Psoas muscle (tissue), 8 donors: Measurements from ENCODE around the gene LAMA5. TPM values are rescaled to one million over a fixed set of nuclear protein-coding genes. Genes with fewer than 3 reads are reported as not detected.

Experiments
- ATAC-seq, 4 donors: fragments of 200-7000 bp; cut with Tn5 transposase; one replicate each; pipeline ENCODE4 v1.9.1; 2020; ENCODE audit warnings: moderate library complexity in 3 of 4, mild to moderate bottlenecking in 2 of 4
- DNase-seq, 2 donors: peaks; one replicate each; pipeline ENCODE4 v3.0.0-alpha.2; 2020
- H3K27ac ChIP-seq: fragments of 200-600 bp; one replicate; pipeline ENCODE4 v1.8.0; 2022
- H3K27me3 ChIP-seq, 3 donors: fragments of 200-600 bp in 1 of 3; one replicate each; pipeline versions ENCODE4 v1.6.1 to v1.8.0; 2013 to 2022; ENCODE audit warnings: low read length in 2 of 3, mild to moderate bottlenecking in 2 of 3, moderate library complexity in 1 of 3; ENCODE audit not compliant: insufficient read depth in 3 of 3
- H3K36me3 ChIP-seq, 2 donors: fragments of 200-600 bp in 1 of 2; one replicate each; pipeline versions ENCODE4 v1.6.1 to v1.8.0; 2013 to 2022; ENCODE audit warnings: low read depth in 1 of 2, mild to moderate bottlenecking in 1 of 2, moderate library complexity in 1 of 2; ENCODE audit not compliant: insufficient read depth in 1 of 2
- H3K4me1 ChIP-seq: fragments of 200-600 bp; one replicate; pipeline ENCODE4 v1.8.0; 2022
- H3K4me3 ChIP-seq: fragments of 200-600 bp; one replicate; pipeline ENCODE4 v1.8.0; 2022; ENCODE audit warnings: mild to moderate bottlenecking
- H3K9me3 ChIP-seq: fragments of 200-600 bp; one replicate; pipeline ENCODE4 v1.8.0; 2022
- WGBS, 3 donors: extraction: QIAGEN DNeasy Blood & Tissue Kit; methylation state at CpG; one replicate each; pipeline versions ENCODE4 v1.1.6 to v1.1.7; 2013; 5-methylcytosine and 5-hydroxymethylcytosine counted together
- intact Hi-C, 2 donors: fragments of 100-400 bp; cut with DNase I; formaldehyde crosslinking; loops; one replicate each; pipeline versions ENCODE4 v1.11.0 to v1.14.2; 2022
- polyA plus RNA-seq, 3 donors: library from polyadenylated mRNA; stranded (reverse); fragments of 200-250 nt; gene quantifications; one replicate each; pipeline ENCODE4 v1.2.3, GENCODE V29; 2013
- total RNA-seq, 4 donors: library from RNA; stranded (reverse); fragmentation: NEBNext Ultra II Directional in 2 of 4; extraction: Animal tissue kit (Norgen Biotek cat#: 25700) in 2 of 4; gene quantifications; one replicate each; pipeline versions ENCODE4 v1.2.1 to v1.2.4, GENCODE V29; 2021 to 2023
- TF ChIP-seq, protein P1 (sequence below): fragments of 200-600 bp; IDR thresholded peaks from one replicate; pipeline ENCODE4 v1.8.0; 2022; ENCODE audit warnings: antibody characterized with exemption
- donor health status: healthy with polysubstance abuse.
- donor health status: DM: no; HTN: no; CAD: no; lungs with moderate emphysema.
- donor health status: Bipolar disorder and iron deficiency.
- donor health status: healthy.
- donor health status: DM: yes; HTN: yes; CAD: no.
- donor health status: DM: no; HTN: no; CAD: no.
- donor health status: DM: no; HTN: no; CAD: no.
- donor health status: DM: yes; HTN: yes; CAD: no.

The LAMA5 gene
- total and polyA plus RNA-seq, 7 donors: 14.4 to 74.6 (median 34.2) TPM

DNA sequence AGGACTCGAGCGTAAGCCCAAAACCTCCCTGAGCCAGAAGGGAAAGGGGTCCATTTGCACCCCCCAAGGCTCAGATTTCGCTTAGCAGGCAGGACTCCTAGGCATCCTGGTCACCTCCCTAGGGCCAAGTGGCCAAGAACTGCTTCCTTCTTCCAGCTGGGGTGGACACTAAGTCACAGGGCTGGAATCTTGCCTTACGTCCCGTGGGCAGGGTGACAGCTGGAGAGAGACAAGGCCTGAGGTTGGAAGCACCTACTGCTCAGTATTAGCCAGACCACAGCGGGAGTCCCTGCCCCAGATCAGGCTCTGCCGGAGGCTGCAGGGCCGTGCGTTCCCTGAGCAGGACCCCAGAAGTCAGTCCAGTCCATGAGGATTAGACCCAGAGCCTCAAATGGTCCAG lies 19.7 kb downstream of the LAMA5 start:
- Histone ChIP-seq H3K9me3 (no peaks in the 10 kb centered on the region), H3K4me3 (no peak overlapping the region), H3K27me3 (no peaks in the 10 kb centered on the region), H3K4me1 (peaks cover 19% of the 10 kb centered on the region), H3K36me3 (peaks cover 0 to 59% of the 10 kb centered on the region in 2 donors), H3K27ac (no peak overlapping the region)
- DNase-seq: peak; percentile 55 to 88
- intact Hi-C loops: no loop called here
- ATAC-seq: peak; percentile 82 to 92 (median 89)
- TF ChIP-seq, protein P1, sequence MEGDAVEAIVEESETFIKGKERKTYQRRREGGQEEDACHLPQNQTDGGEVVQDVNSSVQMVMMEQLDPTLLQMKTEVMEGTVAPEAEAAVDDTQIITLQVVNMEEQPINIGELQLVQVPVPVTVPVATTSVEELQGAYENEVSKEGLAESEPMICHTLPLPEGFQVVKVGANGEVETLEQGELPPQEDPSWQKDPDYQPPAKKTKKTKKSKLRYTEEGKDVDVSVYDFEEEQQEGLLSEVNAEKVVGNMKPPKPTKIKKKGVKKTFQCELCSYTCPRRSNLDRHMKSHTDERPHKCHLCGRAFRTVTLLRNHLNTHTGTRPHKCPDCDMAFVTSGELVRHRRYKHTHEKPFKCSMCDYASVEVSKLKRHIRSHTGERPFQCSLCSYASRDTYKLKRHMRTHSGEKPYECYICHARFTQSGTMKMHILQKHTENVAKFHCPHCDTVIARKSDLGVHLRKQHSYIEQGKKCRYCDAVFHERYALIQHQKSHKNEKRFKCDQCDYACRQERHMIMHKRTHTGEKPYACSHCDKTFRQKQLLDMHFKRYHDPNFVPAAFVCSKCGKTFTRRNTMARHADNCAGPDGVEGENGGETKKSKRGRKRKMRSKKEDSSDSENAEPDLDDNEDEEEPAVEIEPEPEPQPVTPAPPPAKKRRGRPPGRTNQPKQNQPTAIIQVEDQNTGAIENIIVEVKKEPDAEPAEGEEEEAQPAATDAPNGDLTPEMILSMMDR: no peak
- WGBS, 3 donors: 24 to 28% (median 26%) methylated on average over 9 of the region's 9 CpGs

GRCh38 chr20:62347151-62347404 lies 20.0 kb downstream of the LAMA5 start:
- no peaks in the 10 kb centered on the region for H3K9me3 ChIP-seq
- H3K27ac ChIP-seq: no peak overlapping the region
- ATAC-seq (peak; percentile 23 to 41 (median 36)), DNase-seq (peak in 1 of 2 donors; percentile 9)
- intact Hi-C loops: no loop called here
- TF ChIP-seq, protein P1: no peak
- H3K4me1 ChIP-seq: peaks cover 15% of the 10 kb centered on the region
- H3K4me3 ChIP-seq: no peak overlapping the region
- H3K36me3 ChIP-seq: peaks cover 0 to 57% of the 10 kb centered on the region in 2 donors
- H3K27me3 ChIP-seq: no peaks in the 10 kb centered on the region
- WGBS, 3 donors: 52 to 74% (median 52%) methylated on average over 9 to 10 of the region's 10 CpGs

DNA sequence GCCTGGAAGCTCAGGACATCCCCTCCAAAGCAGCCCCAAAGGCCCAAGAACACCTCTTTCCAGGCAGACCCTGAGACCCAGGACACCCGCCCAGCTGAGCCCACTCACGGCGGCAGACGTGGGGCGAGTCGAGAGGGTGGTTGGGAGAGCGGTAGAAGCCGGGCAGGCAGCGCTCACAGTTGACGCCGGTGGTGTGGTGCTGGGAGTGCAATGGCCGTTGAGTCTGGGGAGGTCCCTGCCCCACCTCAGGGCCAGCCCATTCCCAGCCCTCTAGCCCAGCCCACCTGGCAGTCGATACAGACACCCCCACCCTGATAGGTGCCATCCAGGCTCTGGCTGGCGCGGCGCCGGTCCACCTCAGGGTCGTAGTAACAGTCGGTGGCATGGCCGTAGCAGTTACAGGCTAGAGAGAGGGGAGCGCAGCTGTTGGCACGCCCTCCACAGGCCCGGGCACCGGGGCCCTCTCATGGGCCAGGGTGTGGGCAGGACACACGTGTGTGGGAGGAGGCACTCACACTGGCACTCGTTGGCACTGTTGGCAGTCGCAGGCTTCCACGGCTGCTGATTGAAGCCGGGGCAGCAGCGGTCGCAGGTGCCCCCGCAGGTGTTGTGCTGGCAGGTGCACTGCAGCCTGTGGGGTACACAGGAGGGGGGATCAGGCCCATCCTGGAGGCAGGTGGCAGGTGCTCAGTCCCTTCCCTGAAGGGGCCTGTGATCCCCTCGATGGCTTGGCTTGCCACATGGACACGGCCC lies 20.5 kb downstream of the LAMA5 start:
- H3K9me3 ChIP-seq: no peaks in the 10 kb centered on the region
- peaks cover 0 to 52% of the 10 kb centered on the region in 2 donors for H3K36me3 ChIP-seq
- no peak overlapping the region for H3K4me3 ChIP-seq
- intact Hi-C loops: no loop called here
- H3K4me1 ChIP-seq: peaks cover 15% of the 10 kb centered on the region
- DNase-seq (peak in 1 of 2 donors; percentile 11), ATAC-seq (peak in 3 of 4 donors; percentile 6 to 21 (median 9))
- H3K27me3 ChIP-seq: no peaks in the 10 kb centered on the region
- H3K27ac ChIP-seq: no peak overlapping the region
- 72 to 79% (median 73%) methylated on average over 34 of the region's 34 CpGs for WGBS, 3 donors
- TF ChIP-seq, protein P1: no peak

DNA sequence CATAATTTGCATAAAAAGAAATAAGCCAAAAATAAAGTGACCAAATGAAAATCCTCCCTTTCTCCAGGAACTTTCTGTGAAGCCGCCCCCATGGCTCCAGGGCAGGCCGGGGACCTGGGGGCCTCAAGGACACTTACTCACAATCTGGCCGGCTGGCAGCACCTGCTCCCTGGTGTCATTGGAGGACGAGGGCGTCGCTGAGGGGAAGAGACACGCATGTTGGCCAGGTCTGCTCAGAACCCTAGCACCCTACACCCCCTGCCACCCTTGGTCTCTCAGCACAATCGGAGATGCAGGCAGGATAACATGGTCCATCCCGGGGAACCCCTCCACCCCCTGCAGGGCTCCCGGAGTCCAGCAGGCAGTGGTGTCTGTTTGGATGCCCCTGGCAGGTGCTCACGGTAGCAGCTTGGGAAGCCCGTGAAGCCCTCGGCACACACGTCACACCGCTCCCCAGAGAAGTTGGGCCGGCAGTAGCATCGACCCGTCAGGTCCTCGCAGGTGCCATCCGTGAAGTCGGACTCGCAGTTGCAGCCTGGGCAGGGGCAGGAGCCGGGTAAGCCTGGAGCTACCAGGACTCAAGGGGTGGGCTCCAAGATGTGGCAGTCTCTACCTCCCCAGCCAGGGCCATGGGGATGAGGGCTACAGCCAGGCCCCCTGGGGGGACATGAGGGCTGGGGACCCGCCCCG lies 21.3 kb downstream of the LAMA5 start:
- intact Hi-C loops: no loop called here
- TF ChIP-seq, protein P1: no peak
- ATAC-seq (no peak), DNase-seq (peak in 1 of 2 donors; percentile 11)
- 76 to 84% (median 80%) methylated on average over 25 of the region's 25 CpGs for WGBS, 3 donors
- Histone ChIP-seq H3K4me1 (peaks cover 15% of the 10 kb centered on the region), H3K27ac (no peak overlapping the region), H3K27me3 (no peaks in the 10 kb centered on the region), H3K4me3 (no peak overlapping the region), H3K36me3 (peaks cover 0 to 52% of the 10 kb centered on the region in 2 donors), H3K9me3 (no peaks in the 10 kb centered on the region)
